GM21447 (cell line): Measurements from ENCODE around the gene UBE4A.

Experiments
- ATAC-seq: cut with Tn5 transposase; IDR thresholded peaks from one replicate; pipeline ENCODE4 v1.9.1; 2021; ENCODE audit not compliant: unreplicated experiment

UBE4A gene

GRCh38 chr11:118436639-118437207, 77.3 kb downstream of the UBE4A start:
- ATAC-seq = peak; percentile 2

GRCh38 chr11:118437208-118438125, 78.1 kb downstream of the UBE4A start:
- ATAC-seq = no peak

GRCh38 chr11:118438314-118438931, 79.0 kb downstream of the UBE4A start:
- ATAC-seq = no peak

GRCh38 chr11:118439646-118440045, 80.2 kb downstream of the UBE4A start:
- no peak for ATAC-seq

DNA sequence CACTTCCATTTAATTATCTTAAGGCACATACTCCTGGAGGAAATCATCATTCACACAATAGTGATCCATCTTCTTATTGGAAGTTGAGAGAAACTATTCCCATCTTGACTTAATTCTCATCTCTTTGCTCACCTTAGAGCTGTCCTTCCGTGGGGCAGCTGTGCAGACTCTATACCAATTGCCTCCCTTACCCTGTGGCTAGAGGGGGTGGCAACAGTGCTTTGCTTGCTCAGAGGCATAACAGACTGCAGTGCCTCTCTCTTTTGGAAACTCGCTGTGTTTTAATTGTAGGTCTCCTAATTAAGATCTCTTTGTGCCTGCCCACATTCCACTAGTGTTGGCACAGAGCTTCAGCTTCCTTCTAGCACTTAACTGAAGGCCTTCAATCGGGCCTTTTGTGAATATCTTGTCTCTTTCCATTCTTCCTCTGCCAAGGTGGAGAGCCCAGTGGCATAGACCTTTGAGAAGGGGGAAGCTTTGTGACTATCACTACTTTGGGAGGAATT, 82.4 kb downstream of the UBE4A start:
- no peak for ATAC-seq

- ATAC-seq = no peak
Observed at GRCh38 chr11:118442301-118442700, 82.9 kb downstream of the UBE4A start.

DNA sequence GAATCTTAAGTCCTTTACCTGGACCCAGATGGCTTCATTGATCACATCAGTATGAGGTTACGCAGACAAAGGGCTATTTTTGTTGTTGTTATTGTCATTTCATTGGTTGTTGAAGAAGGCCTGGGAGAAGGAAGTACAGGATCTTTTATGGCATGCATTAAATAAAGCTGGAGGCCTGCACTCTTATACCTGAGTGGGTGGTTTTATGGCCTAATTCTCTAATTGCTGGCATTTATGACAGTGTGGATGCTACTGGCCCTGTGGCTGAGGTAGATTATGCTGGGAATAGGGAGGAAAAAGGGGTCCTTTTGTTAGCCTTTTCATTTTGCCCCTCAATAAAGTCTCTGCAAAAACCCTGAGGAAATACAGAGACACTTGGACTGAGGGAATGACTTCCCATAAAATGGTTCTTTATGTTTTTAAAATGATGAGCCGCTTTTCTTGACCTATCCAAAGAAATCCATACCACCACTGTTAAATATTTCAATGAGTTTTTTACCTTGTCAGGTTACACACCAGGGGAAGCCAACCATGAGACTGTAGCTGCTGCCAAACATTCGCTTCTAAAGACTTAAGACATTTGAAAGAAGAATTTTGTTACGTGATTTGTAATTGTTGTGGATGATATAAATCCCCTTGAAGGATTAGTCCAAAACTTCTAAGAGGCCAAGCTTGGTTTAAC, 83.6 kb downstream of the UBE4A start:
- no peak for ATAC-seq

DNA sequence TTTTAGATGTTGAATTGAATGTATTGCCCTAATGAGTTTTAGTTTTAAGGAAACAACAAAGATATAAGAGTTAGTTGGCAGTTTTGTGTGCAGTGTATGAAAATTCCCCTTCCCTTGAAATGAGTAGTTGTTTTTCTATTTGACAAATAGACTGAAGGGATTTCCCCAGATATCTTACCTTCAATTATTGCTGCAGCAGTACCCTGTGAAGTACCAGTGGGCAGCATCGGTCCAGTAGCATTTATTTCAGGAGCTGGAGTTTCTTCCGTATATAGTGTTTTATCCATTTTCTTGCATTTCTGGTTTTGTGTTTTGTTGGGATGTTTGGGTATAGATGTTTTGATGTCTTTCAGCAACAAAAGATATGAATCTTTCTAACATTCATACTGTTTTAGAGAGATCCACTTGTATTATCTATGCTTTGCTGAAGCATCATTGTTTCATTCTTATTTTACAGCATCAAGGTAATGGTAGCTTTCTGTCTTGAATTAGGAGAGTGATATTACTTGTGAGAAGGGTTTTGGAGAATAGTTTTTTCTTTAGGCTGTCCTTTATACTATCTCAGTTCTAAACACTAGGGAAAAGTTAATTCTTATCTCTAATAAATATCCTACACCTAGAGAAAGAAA, 84.3 kb downstream of the UBE4A start:
- peak; percentile 51 for ATAC-seq

DNA sequence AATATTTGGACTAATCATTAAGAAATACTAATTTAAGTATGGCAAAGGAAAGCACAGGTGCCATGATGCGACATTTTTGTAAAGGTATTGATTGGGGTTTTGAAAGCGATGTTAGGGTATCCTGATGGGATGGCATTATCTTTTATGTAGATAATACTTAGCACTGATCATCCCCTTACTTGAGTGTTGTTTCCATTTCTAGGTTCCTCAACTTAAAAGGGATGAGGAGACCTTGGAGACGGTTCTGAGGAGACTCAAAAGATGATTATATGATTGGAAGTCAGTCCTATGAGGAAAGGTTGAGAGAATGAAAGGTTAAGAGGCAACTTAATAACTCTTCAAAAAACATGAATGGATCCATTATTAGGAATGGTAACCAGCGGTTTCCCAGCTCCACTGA, 88.0 kb downstream of the UBE4A start:
- ATAC-seq = no peak

DNA sequence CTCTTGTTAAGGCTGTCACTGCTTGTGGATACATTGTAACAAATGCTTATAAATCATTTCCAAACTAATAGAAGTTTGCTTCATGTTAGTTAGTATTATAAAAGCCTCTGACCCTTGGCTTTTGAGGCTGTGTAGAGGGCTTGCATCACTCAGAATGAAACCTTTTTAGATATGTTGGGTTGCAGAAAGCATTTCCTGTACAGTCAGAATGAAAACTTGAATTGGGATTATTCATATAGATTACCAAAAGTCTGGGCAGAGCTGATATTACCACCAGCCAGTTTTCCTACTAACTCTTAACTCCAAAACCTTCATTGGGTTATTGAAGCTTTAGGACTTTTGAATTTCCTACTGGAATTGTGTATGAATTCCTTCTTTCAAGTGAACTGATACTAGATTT, 88.9 kb downstream of the UBE4A start:
- ATAC-seq = peak; percentile 80
